NCI-H2227 (cell line): ENCODE results near the gene DENND5A.

Experiments used
- DNase-seq: peaks from one replicate; lab custom pipeline; 2025; ENCODE audit not compliant: unreplicated experiment; lab: John Stamatoyannopoulos, UW

DENND5A gene

DNA sequence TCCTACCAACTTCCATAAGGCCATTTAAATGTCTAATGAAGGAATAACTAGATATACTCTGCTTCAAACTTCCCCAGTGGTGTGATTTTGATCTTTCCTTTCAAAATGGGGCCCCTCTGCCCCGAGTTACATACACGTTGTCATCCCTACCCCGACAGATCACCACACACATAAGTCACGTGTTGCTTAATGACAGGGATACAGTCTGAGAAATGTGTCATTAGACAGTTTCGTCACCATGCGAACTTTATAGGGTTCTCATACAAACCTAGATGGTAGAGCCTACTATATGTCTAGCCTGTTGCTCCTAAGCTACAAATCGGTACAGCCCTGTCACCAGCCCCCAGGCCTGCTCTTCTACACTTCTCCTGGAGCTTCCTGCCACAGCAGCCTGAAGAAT lies 124.0 kb downstream of the DENND5A start:
- no peak for DNase-seq

DNA sequence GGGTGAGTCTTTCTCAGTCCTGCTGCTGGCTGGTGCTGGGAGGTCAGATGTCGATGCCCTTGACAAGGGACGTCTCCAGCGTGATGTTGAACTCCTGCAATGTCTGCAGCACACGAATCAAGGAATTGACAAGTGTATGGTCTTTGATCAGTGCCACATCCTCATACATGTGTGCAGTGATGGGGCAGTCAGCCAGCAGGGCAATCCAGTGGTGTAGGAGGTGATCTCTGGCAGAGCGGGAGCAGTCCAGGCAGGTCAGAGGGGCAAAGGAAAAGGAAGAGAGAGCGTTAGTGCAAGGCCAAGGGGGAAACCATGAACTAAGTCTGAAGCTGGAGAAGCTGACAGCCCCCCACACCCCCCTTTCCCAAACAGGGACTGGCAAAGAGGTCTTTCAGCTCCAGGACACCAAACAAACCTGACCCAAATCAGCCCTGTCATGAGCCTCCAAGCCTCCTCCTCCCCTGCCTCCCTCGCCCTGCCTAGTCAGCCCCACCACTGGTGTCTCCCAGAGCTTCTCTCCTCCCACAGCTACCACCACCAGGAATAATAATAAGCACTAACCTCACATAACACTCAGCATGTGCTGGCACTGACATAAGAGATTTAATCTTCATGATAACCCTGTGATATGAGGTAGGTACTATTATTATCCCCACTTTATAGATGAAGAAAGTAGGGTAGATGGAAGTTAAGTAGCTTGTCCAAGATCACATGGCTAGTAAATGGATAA lies 125.4 kb downstream of the DENND5A start:
- DNase-seq = no peak

DNA sequence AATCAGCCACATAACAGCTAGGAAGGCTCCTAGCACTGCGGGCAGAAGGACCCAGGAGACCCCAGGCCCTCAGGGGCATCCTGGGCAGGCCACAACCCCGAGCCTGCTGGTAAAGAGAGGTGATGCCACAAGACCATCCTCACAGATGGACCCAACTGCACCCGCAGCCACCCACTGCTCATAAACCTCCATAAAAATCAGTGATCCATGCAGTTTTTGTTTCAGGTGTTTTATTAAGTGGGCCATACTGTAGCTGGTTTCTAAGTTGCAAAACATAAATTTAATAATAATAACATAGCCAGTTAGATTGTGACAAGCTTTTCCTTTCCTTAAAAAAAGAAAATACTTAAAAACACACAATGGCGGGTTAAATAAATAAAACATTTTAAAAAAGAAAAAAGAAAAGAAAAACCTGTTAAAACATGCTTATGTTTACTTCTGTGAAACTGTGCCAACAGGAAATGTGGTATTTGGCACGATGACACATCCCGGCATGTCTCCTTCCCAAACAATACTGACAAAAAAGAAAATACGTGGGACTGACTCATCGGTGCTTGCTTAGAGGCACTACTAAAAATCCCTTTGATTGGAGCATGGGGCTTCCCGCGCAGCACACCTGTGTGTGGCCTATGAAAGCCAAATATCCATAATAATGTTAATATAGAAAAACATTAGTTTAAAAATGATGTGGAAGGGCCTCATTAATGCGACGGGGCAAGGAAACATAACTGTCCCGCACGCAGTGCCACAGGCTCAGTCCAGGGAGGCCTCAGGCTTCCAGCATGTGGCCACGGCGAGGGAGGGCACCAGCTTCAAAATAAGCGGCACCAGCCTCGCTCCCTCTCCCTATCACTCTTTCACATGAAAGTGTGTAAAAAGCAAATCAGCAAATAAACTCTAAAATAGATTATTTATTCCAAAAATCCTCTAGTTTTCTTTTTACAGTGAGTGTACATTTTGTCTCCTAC lies 126.3 kb downstream of the DENND5A start:
- DNase-seq = no peak

DNA sequence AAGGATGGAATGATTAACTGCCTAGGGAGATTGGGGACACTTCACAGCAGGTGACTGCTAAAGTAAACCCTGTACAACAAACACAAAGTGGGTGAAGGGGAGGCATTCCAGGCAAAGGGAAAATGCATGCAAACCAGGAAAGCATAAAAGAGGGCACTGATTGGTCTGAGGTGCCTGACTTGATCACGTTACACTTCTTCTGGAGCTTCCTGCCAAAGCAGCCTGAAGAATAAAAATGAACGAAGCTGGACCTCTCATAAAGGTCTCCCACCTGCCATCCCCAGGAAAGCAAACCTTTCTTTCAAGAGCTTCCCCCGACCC lies 127.1 kb downstream of the DENND5A start:
- DNase-seq = no peak

GRCh38 chr11:9137293-9138132 lies 127.6 kb downstream of the DENND5A start:
- peak; percentile 87 for DNase-seq

DNA sequence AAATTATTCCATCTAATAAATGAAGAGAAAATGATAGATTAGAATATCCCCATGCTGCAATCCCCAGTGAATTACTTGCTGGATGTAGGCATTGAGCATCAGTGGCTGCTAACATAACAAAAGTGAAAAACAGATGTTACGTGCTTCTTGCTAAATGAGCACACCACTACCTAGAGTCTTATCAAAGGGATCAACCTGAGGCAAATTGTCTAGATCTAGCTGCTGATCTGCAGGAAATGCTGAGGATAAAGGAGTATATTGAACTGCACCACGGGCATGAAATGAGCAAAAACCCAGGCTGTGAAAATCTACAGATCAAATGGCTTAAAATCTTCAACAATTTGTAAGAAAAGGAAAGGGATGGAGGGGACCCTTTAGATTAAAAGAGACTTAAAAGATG lies 128.4 kb downstream of the DENND5A start:
- no peak for DNase-seq

DNA sequence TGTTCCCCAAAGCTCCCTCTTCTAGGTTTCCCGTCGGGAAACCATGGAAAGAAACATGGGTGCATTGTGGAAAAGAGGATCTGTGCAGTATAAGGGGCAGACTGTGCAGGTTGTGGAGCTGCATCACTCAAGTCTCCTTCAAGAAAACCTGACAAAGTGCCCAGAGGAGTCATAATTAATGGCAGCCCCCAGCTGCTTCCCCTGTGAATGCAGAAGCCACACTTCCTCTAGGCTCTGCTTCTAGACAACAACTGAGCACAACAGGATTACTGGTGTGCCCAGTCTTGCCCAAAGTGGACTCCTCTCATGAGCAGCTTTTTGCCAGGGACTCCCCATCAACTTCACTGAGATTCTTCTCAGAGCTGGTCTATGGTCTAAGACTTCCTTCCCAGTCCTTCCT lies 131.2 kb downstream of the DENND5A start:
- DNase-seq = no peak

DNA sequence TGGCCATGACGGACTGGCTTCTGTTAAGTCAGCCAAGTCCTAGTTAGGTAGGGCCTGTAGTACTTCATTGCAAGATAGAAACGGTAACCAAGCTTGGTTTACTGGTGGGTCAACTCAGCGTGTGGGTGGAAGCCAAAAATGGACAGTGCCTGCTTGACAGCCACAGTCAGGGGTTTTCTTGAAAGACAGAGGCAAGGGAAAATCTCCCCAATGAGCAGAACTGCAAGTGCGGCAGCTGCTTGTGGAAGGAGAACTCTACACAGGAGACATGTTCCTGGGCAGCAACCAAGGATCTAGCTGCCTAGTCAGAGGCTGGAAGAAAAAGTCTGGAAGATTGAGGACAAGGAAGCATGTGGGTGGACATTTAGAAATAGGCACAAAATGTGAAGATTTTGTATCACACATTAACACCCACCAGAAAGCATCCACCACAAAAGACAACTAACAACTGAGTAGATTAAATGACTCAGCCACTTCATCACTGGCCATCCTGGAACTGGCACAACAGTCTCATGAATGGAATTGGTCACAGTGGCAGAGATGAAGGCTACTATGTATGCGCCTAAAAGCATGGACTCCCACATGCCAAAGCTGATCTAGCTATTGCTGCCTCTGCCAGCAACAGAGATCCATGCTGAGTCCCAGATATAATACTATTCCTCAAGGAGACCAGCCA lies 132.8 kb downstream of the DENND5A start:
- DNase-seq = no peak

- no peak for DNase-seq
These were observed 134.9 kb downstream of the DENND5A start for GRCh38 chr11:9130297-9130696.

- DNase-seq = no peak
These were observed 138.5 kb downstream of the DENND5A start for GRCh38 chr11:9126636-9127035.

GRCh38 chr11:9125185-9125886 lies 139.8 kb downstream of the DENND5A start:
- no peak for DNase-seq

GRCh38 chr11:9123595-9124304 lies 141.4 kb downstream of the DENND5A start:
- DNase-seq = no peak

GRCh38 chr11:9121469-9121796 lies 143.7 kb downstream of the DENND5A start:
- DNase-seq = no peak

DNA sequence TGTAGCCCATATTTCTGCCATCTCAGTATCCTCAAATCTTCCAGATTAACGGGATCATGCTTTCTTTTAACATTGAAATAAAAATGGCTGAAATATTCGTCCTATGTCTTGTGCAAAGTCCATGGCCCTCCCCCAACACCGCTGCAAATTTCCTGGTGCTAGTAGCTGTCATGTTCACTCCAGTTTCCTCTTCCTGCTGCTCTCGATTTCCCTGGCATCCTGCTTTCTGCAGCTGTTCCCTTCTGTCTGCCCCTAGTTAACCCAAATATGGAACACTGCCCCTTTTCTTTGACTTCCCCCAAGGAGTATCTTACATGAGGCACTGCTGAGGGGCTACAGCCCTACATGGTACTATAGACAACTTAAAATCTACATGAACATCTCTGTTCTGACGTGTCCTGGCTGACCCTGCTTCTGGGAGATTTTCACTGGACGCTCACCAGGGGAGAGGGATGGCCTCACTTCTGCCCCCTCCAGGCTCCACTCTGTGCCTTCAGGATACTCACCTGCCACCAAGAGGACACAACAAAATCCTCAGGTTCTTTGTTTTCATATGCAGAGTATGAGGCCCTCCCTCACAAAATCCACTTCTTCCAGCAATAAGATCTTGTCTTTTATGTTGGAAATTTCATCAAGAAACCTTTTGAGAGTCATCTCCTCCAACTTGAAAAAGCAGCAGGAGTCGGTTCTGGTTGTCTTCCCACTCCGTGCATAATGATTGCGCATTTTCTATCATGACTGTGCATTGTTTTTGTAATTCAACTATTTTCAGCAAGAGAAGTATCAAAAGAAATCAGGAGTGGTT lies 144.3 kb downstream of the DENND5A start:
- peak; percentile 14 for DNase-seq

DNA sequence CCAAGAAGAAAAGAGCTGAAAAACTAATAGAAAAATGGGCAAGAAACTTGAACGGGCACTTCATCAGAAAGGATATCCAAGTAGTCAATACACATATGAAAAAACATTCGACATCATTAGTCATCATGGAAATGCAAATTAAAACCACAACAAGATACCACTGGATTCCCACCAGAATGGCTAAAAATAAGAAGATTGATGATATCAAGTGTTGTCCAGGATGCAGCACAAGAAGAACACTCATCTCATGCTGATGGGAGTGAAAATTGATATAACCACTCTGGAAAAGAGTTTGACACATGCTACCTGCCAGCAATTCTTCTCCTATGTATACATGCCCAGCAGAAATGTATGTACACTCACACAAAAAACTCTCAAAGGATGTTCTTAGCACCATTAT lies 146.9 kb downstream of the DENND5A start:
- no peak for DNase-seq

GRCh38 chr11:9112075-9112474 lies 153.1 kb downstream of the DENND5A start:
- DNase-seq = no peak

- DNase-seq = no peak
These were observed 155.1 kb downstream of the DENND5A start for GRCh38 chr11:9109858-9110731.

GRCh38 chr11:9104580-9104979 lies 160.6 kb downstream of the DENND5A start:
- DNase-seq = no peak
